ENCODE measurements around the gene CYP21A2. TPM values are rescaled to one million over a fixed set of nuclear protein-coding genes. Genes with fewer than 3 reads are reported as not detected.

Gene CYP21A2
- total RNA-seq, 1 donor from 2014 or later, result 0.23 TPM

DNA sequence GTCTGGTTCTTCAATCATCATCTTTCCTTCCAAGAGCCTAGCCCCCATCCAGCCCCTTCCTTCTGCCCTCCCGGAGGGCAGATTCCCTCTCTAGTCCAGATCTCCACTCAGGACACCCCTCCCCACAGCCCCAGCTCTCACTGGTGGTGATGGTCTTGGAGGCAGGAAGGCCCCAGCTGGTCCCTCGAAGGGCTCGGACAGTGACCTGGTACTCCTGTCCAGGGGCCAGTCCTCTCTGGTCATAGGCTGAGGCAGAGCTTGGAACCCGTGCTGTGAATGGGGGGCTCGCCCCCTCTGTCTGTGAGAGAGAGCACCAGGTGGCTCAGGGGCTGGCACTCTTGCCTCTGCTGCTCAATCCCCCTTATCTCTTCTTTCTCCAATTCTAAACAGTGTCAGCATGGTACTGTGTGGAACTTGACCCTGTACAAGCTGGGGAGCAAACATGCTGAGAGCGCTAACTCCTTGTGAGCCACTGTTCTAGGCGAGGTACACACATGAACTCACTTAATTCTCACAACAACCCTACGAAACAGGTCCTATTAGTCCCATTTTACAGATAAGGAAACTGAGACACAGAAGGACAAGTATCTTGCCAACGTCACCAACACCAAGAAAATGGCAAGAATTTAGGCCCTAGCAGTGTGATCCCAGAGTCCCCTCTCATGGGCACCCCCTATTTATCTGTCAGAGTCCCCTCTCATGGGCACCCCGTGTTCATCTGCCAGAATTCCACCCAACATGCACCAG lies 51.0 kb downstream of the CYP21A2 start:
- no peak overlapping the region for H3K4me3 Mint-ChIP-seq
- peaks cover 24% of the 10 kb centered on the region for H3K27me3 Mint-ChIP-seq (ENCODE audit: low read depth)
- DNase-seq (ENCODE audit: low read depth, low spot score), result no peak
- TF ChIP-seq, protein P1, sequence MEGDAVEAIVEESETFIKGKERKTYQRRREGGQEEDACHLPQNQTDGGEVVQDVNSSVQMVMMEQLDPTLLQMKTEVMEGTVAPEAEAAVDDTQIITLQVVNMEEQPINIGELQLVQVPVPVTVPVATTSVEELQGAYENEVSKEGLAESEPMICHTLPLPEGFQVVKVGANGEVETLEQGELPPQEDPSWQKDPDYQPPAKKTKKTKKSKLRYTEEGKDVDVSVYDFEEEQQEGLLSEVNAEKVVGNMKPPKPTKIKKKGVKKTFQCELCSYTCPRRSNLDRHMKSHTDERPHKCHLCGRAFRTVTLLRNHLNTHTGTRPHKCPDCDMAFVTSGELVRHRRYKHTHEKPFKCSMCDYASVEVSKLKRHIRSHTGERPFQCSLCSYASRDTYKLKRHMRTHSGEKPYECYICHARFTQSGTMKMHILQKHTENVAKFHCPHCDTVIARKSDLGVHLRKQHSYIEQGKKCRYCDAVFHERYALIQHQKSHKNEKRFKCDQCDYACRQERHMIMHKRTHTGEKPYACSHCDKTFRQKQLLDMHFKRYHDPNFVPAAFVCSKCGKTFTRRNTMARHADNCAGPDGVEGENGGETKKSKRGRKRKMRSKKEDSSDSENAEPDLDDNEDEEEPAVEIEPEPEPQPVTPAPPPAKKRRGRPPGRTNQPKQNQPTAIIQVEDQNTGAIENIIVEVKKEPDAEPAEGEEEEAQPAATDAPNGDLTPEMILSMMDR (conservative IDR thresholded peaks at IDR 0.05), result no peak
- H3K4me1 Mint-ChIP-seq, result peaks cover under 1% of the 10 kb centered on the region
- no peak overlapping the region for H3K27ac Mint-ChIP-seq (ENCODE audit: unreplicated experiment)
- H3K36me3 Mint-ChIP-seq (ENCODE audit: low read depth), result no peaks in the 10 kb centered on the region
- no peaks in the 10 kb centered on the region for H3K9me3 Mint-ChIP-seq

Other genes with a start within 250 kb of the CYP21A2 start
- 162 and 163 TPM in 2 replicates for gene VARS1, start 242.7 kb upstream of the CYP21A2 start, total RNA-seq
- gene LSM2, start 231.4 kb upstream of the CYP21A2 start, total RNA-seq, result 122 and 135 TPM in 2 replicates
- gene HSPA1L, start 223.1 kb upstream of the CYP21A2 start, total RNA-seq, result 1.5 and 1.8 TPM in 2 replicates
- 70.3 and 72.3 TPM in 2 replicates for gene HSPA1A, start 222.9 kb upstream of the CYP21A2 start, total RNA-seq
- gene HSPA1B, start 210.7 kb upstream of the CYP21A2 start, total RNA-seq, result 78.5 and 82.5 TPM in 2 replicates
- gene NEU1, start 175.6 kb upstream of the CYP21A2 start, total RNA-seq, result 46.3 and 49.9 TPM in 2 replicates
- 0.32 and 0.84 TPM in 2 replicates for gene SLC44A4, start 159.4 kb upstream of the CYP21A2 start, total RNA-seq
- gene EHMT2, start 140.7 kb upstream of the CYP21A2 start, total RNA-seq, result 202 and 205 TPM in 2 replicates
- 60.8 and 61.1 TPM in 2 replicates for gene ZBTB12, start 136.3 kb upstream of the CYP21A2 start, total RNA-seq
- gene C2, start 110.7 kb upstream of the CYP21A2 start, total RNA-seq, result 0.35 and 1.2 TPM in 2 replicates
- gene CFB, start 92.3 kb upstream of the CYP21A2 start, total RNA-seq, result not detected in 2 replicates
- gene NELFE, start 79.4 kb upstream of the CYP21A2 start, total RNA-seq, result 86.1 and 88.4 TPM in 2 replicates
- gene SKIC2, start 79.2 kb upstream of the CYP21A2 start, total RNA-seq, result 77.9 and 88.7 TPM in 2 replicates
- gene DXO, start 66.3 kb upstream of the CYP21A2 start, total RNA-seq, result 23.8 and 26.6 TPM in 2 replicates
- 5.6 and 10.1 TPM in 2 replicates for gene C4A, start 56.4 kb upstream of the CYP21A2 start, total RNA-seq
- 5.3 and 6.7 TPM in 2 replicates for gene C4B, start 23.6 kb upstream of the CYP21A2 start, total RNA-seq
- gene TNXB, start 70.9 kb downstream of the CYP21A2 start, total RNA-seq, result 4.6 and 6.6 TPM in 2 replicates
- 83.6 and 87.1 TPM in 2 replicates for gene ATF6B, start 89.8 kb downstream of the CYP21A2 start, total RNA-seq
- 12.4 and 13.0 TPM in 2 replicates for gene FKBPL, start 91.9 kb downstream of the CYP21A2 start, total RNA-seq
- gene PRRT1, start 113.5 kb downstream of the CYP21A2 start, total RNA-seq, result 3.1 and 4.1 TPM in 2 replicates
- 60.9 and 62.3 TPM in 2 replicates for gene PPT2, start 115.7 kb downstream of the CYP21A2 start, total RNA-seq
- 39.3 and 44.0 TPM in 2 replicates for gene EGFL8, start 126.2 kb downstream of the CYP21A2 start, total RNA-seq
- gene AGPAT1, start 137.7 kb downstream of the CYP21A2 start, total RNA-seq, result 88.9 and 92.9 TPM in 2 replicates
- 60.2 and 60.7 TPM in 2 replicates for gene RNF5, start 140.0 kb downstream of the CYP21A2 start, total RNA-seq
- gene AGER, start 145.8 kb downstream of the CYP21A2 start, total RNA-seq, result 25.7 and 26.0 TPM in 2 replicates
- 205 and 206 TPM in 2 replicates for gene PBX2, start 151.8 kb downstream of the CYP21A2 start, total RNA-seq
- gene GPSM3, start 154.2 kb downstream of the CYP21A2 start, total RNA-seq, result 7.3 and 8.0 TPM in 2 replicates
- gene NOTCH4, start 185.7 kb downstream of the CYP21A2 start, total RNA-seq, result 5.6 and 6.3 TPM in 2 replicates